Muscle layer of duodenum (tissue), 2 donors: ENCODE results near the gene BABAM1.

Experiments used
- H3K27ac ChIP-seq: one replicate; pipeline ENCODE4 v1.7.0; 2013; ENCODE audit warnings: mild to moderate bottlenecking, low read length
- H3K27me3 ChIP-seq: one replicate; pipeline ENCODE4 v1.7.0; 2013; ENCODE audit warnings: low read depth, mild to moderate bottlenecking, control low read depth, low read length
- H3K36me3 ChIP-seq, 2 donors: one replicate each; pipeline ENCODE4 v1.7.0; 2013; ENCODE audit warnings: low read length in 2 of 2, control low read depth in 1 of 2, mild to moderate bottlenecking in 1 of 2; ENCODE audit not compliant: insufficient read depth in 2 of 2, control insufficient read depth in 1 of 2
- H3K4me1 ChIP-seq, 2 donors: one replicate each; pipeline ENCODE4 v1.7.0; 2013; ENCODE audit warnings: low read length in 2 of 2, mild to moderate bottlenecking in 2 of 2, control low read depth in 1 of 2, moderate library complexity in 1 of 2; ENCODE audit not compliant: insufficient read depth in 2 of 2, control insufficient read depth in 1 of 2
- H3K4me3 ChIP-seq, 2 donors: one replicate each; pipeline ENCODE4 v1.7.0; 2013; ENCODE audit warnings: low read length in 2 of 2, low read depth in 1 of 2, mild to moderate bottlenecking in 1 of 2
- H3K9me3 ChIP-seq, 2 donors: one replicate each; pipeline ENCODE4 v1.7.0; 2013; ENCODE audit warnings: low read length in 2 of 2, control low read depth in 1 of 2, mild to moderate bottlenecking in 1 of 2; ENCODE audit not compliant: control insufficient read depth in 1 of 2
- donor health status: healthy.

The BABAM1 gene

GRCh38 chr19:17266975-17267788 lies at the start of gene BABAM1:
Gene BABAM1, plus strand, starts transcription at chr19:17267443. Its CDS starts 1,364 bp downstream, at chr19:17268807.
- H3K27ac ChIP-seq: peak within 1 kb of the TSS; percentile 91
- H3K36me3 ChIP-seq: peaks cover 5 to 21% of the 10 kb centered on the region in 2 donors
- H3K4me1 ChIP-seq: peaks cover 6 to 13% of the 10 kb centered on the region in 2 donors
- H3K9me3 ChIP-seq: no peaks in the 10 kb centered on the region
- H3K27me3 ChIP-seq: no peaks in the 10 kb centered on the region
- H3K4me3 ChIP-seq: peak within 1 kb of the TSS; percentile 99 to 100

GRCh38 chr19:17219286-17219685 lies 48.0 kb upstream of the BABAM1 start:
- Histone ChIP-seq H3K36me3 (peaks cover 0 to 19% of the 10 kb centered on the region in 2 donors), H3K27me3 (no peaks in the 10 kb centered on the region), H3K4me3 (no peak overlapping the region), H3K27ac (no peak overlapping the region), H3K9me3 (no peaks in the 10 kb centered on the region), H3K4me1 (peaks cover 3 to 15% of the 10 kb centered on the region in 2 donors)

GRCh38 chr19:17220207-17220758 lies 47.0 kb upstream of the BABAM1 start:
- H3K27ac ChIP-seq: no peak overlapping the region
- H3K27me3 ChIP-seq: no peaks in the 10 kb centered on the region
- H3K4me1 ChIP-seq: peaks cover 0 to 10% of the 10 kb centered on the region in 2 donors
- peaks cover 0 to 19% of the 10 kb centered on the region in 2 donors for H3K36me3 ChIP-seq
- H3K4me3 ChIP-seq: no peak overlapping the region
- H3K9me3 ChIP-seq: no peaks in the 10 kb centered on the region

- peaks cover 0 to 14% of the 10 kb centered on the region in 2 donors for H3K4me1 ChIP-seq
- H3K9me3 ChIP-seq: no peaks in the 10 kb centered on the region
- H3K4me3 ChIP-seq: no peak overlapping the region
- H3K36me3 ChIP-seq: peaks cover 4 to 7% of the 10 kb centered on the region in 2 donors
- H3K27ac ChIP-seq: no peak overlapping the region
- no peaks in the 10 kb centered on the region for H3K27me3 ChIP-seq
Observed at GRCh38 chr19:17225053-17225452, 42.2 kb upstream of the BABAM1 start.

- H3K9me3 ChIP-seq: no peaks in the 10 kb centered on the region
- peaks cover 0 to 11% of the 10 kb centered on the region in 2 donors for H3K4me1 ChIP-seq
- peak within 1 kb of the TSS; percentile 31 for H3K27ac ChIP-seq
- H3K27me3 ChIP-seq: no peaks in the 10 kb centered on the region
- peaks cover 12 to 16% of the 10 kb centered on the region in 2 donors for H3K36me3 ChIP-seq
- peak within 1 kb of the TSS; percentile 52 to 74 for H3K4me3 ChIP-seq
Observed at GRCh38 chr19:17226002-17226933, 41.0 kb upstream of the BABAM1 start, which contains the start of gene OCEL1. Gene OCEL1, plus strand, starts transcription at chr19:17226226. Its CDS starts 22 bp downstream, at chr19:17226248.

- peaks cover 12 to 30% of the 10 kb centered on the region in 2 donors for H3K36me3 ChIP-seq
- H3K4me1 ChIP-seq: peaks cover 0 to 11% of the 10 kb centered on the region in 2 donors
- no peaks in the 10 kb centered on the region for H3K9me3 ChIP-seq
- no peaks in the 10 kb centered on the region for H3K27me3 ChIP-seq
- H3K27ac ChIP-seq: no peak overlapping the region
- no peak overlapping the region for H3K4me3 ChIP-seq
Observed at GRCh38 chr19:17227798-17228367, 39.4 kb upstream of the BABAM1 start.

GRCh38 chr19:17229890-17230289 lies 37.4 kb upstream of the BABAM1 start:
- Histone ChIP-seq H3K4me1 (peaks cover 0 to 15% of the 10 kb centered on the region in 2 donors), H3K4me3 (no peak overlapping the region), H3K27me3 (no peaks in the 10 kb centered on the region), H3K9me3 (no peaks in the 10 kb centered on the region), H3K36me3 (peaks cover 12 to 30% of the 10 kb centered on the region in 2 donors), H3K27ac (no peak overlapping the region)

GRCh38 chr19:17232258-17232657 lies 35.0 kb upstream of the BABAM1 start:
- Histone ChIP-seq H3K27me3 (no peaks in the 10 kb centered on the region), H3K4me3 (no peak overlapping the region), H3K9me3 (no peaks in the 10 kb centered on the region), H3K4me1 (peaks cover 0 to 13% of the 10 kb centered on the region in 2 donors), H3K27ac (no peak overlapping the region), H3K36me3 (peaks cover 12 to 30% of the 10 kb centered on the region in 2 donors)

GRCh38 chr19:17234911-17235299 lies 32.3 kb upstream of the BABAM1 start:
- H3K4me3 ChIP-seq: peak overlapping the region; percentile 33 to 63
- H3K4me1 ChIP-seq: peaks cover 0 to 12% of the 10 kb centered on the region in 2 donors
- no peak overlapping the region for H3K27ac ChIP-seq
- no peaks in the 10 kb centered on the region for H3K9me3 ChIP-seq
- peaks cover 16 to 33% of the 10 kb centered on the region in 2 donors for H3K36me3 ChIP-seq
- H3K27me3 ChIP-seq: no peaks in the 10 kb centered on the region

GRCh38 chr19:17235300-17235970 lies 31.8 kb upstream of the BABAM1 start:
- Histone ChIP-seq H3K4me1 (peaks cover 0 to 12% of the 10 kb centered on the region in 2 donors), H3K36me3 (peaks cover 11 to 33% of the 10 kb centered on the region in 2 donors), H3K27me3 (no peaks in the 10 kb centered on the region), H3K27ac (no peak overlapping the region), H3K4me3 (peak overlapping the region; percentile 33 to 63), H3K9me3 (no peaks in the 10 kb centered on the region)
